GM12801 (cell line): Measurements from ENCODE around the gene DYNLL1.

Source experiments
- CTCF ChIP-seq: IDR thresholded peaks from one replicate; pipeline ENCODE4 v1.5.1; 2011; ENCODE audit warnings: control low read depth; ENCODE audit not compliant: insufficient read length; ENCODE audit errors: extremely low read depth

DYNLL1 gene

GRCh38 chr12:120495731-120496412 lies at the start of gene DYNLL1:
TSS of gene DYNLL1 (plus strand) at chr12:120496113. CDS start at chr12:120496422, 309 bp downstream.
- TF ChIP-seq CTCF = no peak

GRCh38 chr12:120447992-120448391 lies 47.9 kb upstream of the DYNLL1 start:
- TF ChIP-seq CTCF = no peak

- TF ChIP-seq CTCF = no peak
These were observed 42.7 kb upstream of the DYNLL1 start for GRCh38 chr12:120453060-120453750.

GRCh38 chr12:120453977-120454376 lies 41.9 kb upstream of the DYNLL1 start:
- no peak for TF ChIP-seq CTCF

- TF ChIP-seq CTCF = no peak
These were observed 40.6 kb upstream of the DYNLL1 start for GRCh38 chr12:120455302-120455701.

- no peak for TF ChIP-seq CTCF
These were observed 38.8 kb upstream of the DYNLL1 start for GRCh38 chr12:120457133-120457532.

- TF ChIP-seq CTCF = no peak
These were observed 35.8 kb upstream of the DYNLL1 start for GRCh38 chr12:120460157-120460556.
